IMR-90 (cell line): ENCODE results near the gene STX8. TPM values are rescaled to one million over a fixed set of nuclear protein-coding genes. Genes with fewer than 3 reads are reported as not detected.

ENCODE experiments used
- ATAC-seq: fragments of 200-7000 bp; cut with Tn5 transposase; 2 replicates; pipeline ENCODE4 v1.9.1; 2020; ENCODE audit warnings: low read depth, mild to moderate bottlenecking, moderate library complexity
- BruUV-seq: library from RNA; stranded (reverse); fragments of 400-500 nt; replicated peaks from 2 replicates; lab custom pipeline; 2021; lab: Mats Ljungman, UMichigan
- CTCF ChIA-PET: fragments of 300-600 bp; formaldehyde crosslinking; extraction: SDS; loops from one replicate; lab custom pipeline; 2021; ENCODE audit warnings: antibody characterized with exemption; lab: Yijun Ruan, JAX
- POLR2A ChIA-PET: fragments of 300-600 bp; sonication (Branson Sonifier 250); formaldehyde crosslinking; loops from one replicate; lab custom pipeline; 2022; ENCODE audit warnings: antibody characterized with exemption; ENCODE audit not compliant: unreplicated experiment; lab: Charles Lee
- DNase-seq: peaks from one replicate; pipeline ENCODE4 v3.0.0; 2013
- H2AFZ ChIP-seq: replicated peaks from 2 replicates; pipeline ENCODE3; 2013; ENCODE audit warnings: low read length, mild to moderate bottlenecking; ENCODE audit not compliant: poor library complexity
- H2AK5ac ChIP-seq: 2 replicates; pipeline ENCODE4 v1.6.1; 2013; ENCODE audit warnings: low read depth, low read length, inconsistent platforms
- H2AK9ac ChIP-seq: replicated peaks from 2 replicates; pipeline ENCODE3; 2013; ENCODE audit warnings: mild to moderate bottlenecking, low read depth, low read length, moderate library complexity; ENCODE audit not compliant: poor library complexity
- H2BK120ac ChIP-seq: 2 replicates; pipeline ENCODE4 v1.6.1; 2013; ENCODE audit warnings: low read depth, low read length, inconsistent platforms
- H2BK15ac ChIP-seq: 3 replicates; pipeline ENCODE4 v1.6.1; 2013; ENCODE audit warnings: low read depth, low read length, inconsistent platforms
- H2BK20ac ChIP-seq: 2 replicates; pipeline ENCODE4 v1.6.1; 2013; ENCODE audit warnings: low read depth, mild to moderate bottlenecking, inconsistent platforms, low read length, moderate library complexity
- H2BK5ac ChIP-seq: 2 replicates; pipeline ENCODE4 v1.6.1; 2013; ENCODE audit warnings: mild to moderate bottlenecking, low read depth, low read length, inconsistent platforms; ENCODE audit not compliant: poor library complexity, severe bottlenecking
- H3K14ac ChIP-seq: replicated peaks from 2 replicates; pipeline ENCODE4 v1.6.1; 2013; ENCODE audit warnings: low read depth, low read length, inconsistent platforms
- H3K18ac ChIP-seq: 2 replicates; pipeline ENCODE4 v1.6.1; 2013; ENCODE audit warnings: low read depth, low read length, control low read depth
- H3K23ac ChIP-seq: 2 replicates; pipeline ENCODE4 v1.6.1; 2013; ENCODE audit warnings: low read depth, low read length, inconsistent platforms
- H3K27ac ChIP-seq: 2 replicates; pipeline ENCODE4 v1.5.1; 2013; ENCODE audit warnings: mild to moderate bottlenecking, control low read depth, low read length; ENCODE audit not compliant: insufficient read depth
- H3K27me3 ChIP-seq: 2 replicates; pipeline ENCODE4 v1.6.1; 2013; ENCODE audit warnings: low read length; ENCODE audit not compliant: control insufficient read depth, insufficient read depth
- H3K36me3 ChIP-seq: 2 replicates; pipeline ENCODE4 v1.6.1; 2013; ENCODE audit warnings: low read length, mixed read lengths; ENCODE audit not compliant: control insufficient read depth, insufficient read depth
- H3K4ac ChIP-seq: 2 replicates; pipeline ENCODE4 v1.6.1; 2013; ENCODE audit warnings: low read depth, low read length, inconsistent platforms
- H3K4me1 ChIP-seq: 2 replicates; pipeline ENCODE4 v1.6.1; 2013; ENCODE audit warnings: low read length, mixed read lengths; ENCODE audit not compliant: control insufficient read depth, insufficient read depth
- H3K4me2 ChIP-seq: 2 replicates; pipeline ENCODE4 v1.6.1; 2013; ENCODE audit warnings: low read depth, mild to moderate bottlenecking, control low read depth, low read length, moderate library complexity
- H3K4me3 ChIP-seq: 2 replicates; pipeline ENCODE4 v1.5.1; 2013; ENCODE audit warnings: low read depth, mild to moderate bottlenecking, control low read depth, low read length, moderate library complexity; ENCODE audit not compliant: insufficient read depth
- H3K56ac ChIP-seq: 2 replicates; pipeline ENCODE4 v1.6.1; 2013; ENCODE audit warnings: low read length, inconsistent platforms; ENCODE audit not compliant: insufficient read depth; ENCODE audit errors: extremely low read depth
- H3K79me1 ChIP-seq, 2 experiments: 2 replicates each; pipeline ENCODE4 v1.6.1; 2013; ENCODE audit warnings: low read length in 2 of 2, inconsistent platforms in 1 of 2, low read depth in 1 of 2
- H3K9ac ChIP-seq: 2 replicates; pipeline ENCODE4 v1.6.1; 2013; ENCODE audit warnings: low read depth, low read length, control low read depth
- H3K9me1 ChIP-seq: 2 replicates; pipeline ENCODE4 v1.6.1; 2013; ENCODE audit warnings: low read length, inconsistent platforms; ENCODE audit not compliant: insufficient read depth
- H3K9me3 ChIP-seq: 2 replicates; pipeline ENCODE4 v1.6.1; 2013; ENCODE audit warnings: low read length; ENCODE audit not compliant: control insufficient read depth, insufficient read depth
- H4K20me1 ChIP-seq: 2 replicates; pipeline ENCODE4 v1.6.1; 2013; ENCODE audit warnings: low read length, inconsistent platforms; ENCODE audit not compliant: insufficient read depth
- H4K5ac ChIP-seq: 2 replicates; pipeline ENCODE4 v1.6.1; 2013; ENCODE audit warnings: mild to moderate bottlenecking, low read depth, low read length, control low read depth
- H4K8ac ChIP-seq, 2 experiments: 2 replicates each; pipeline ENCODE4 v1.6.1; 2013; ENCODE audit warnings: low read depth in 2 of 2, low read length in 2 of 2, control low read depth in 1 of 2, inconsistent platforms in 1 of 2
- H4K91ac ChIP-seq: 2 replicates; pipeline ENCODE4 v1.6.1; 2013; ENCODE audit warnings: low read depth, low read length, inconsistent platforms; ENCODE audit not compliant: insufficient read depth
- BHLHE40 ChIP-seq: fragments of 150-350 bp; IDR thresholded peaks from 2 replicates; pipeline ENCODE4 v1.6.1; 2016; ENCODE audit warnings: mild to moderate bottlenecking, low read depth, low read length
- CHD1 ChIP-seq: IDR thresholded peaks from 2 replicates; pipeline ENCODE4 v1.6.1; 2012; ENCODE audit warnings: low read depth, low read length, improper control_type of control experiment
- FOS ChIP-seq: fragments of 150-350 bp; IDR thresholded peaks from 2 replicates; pipeline ENCODE4 v1.6.1; 2016; ENCODE audit warnings: low read depth, low read length
- MAFK ChIP-seq: IDR thresholded peaks from 2 replicates; pipeline ENCODE4 v1.6.1; 2012; ENCODE audit warnings: low read depth, low read length, improper control_type of control experiment
- MXI1 ChIP-seq: IDR thresholded peaks from 2 replicates; pipeline ENCODE4 v1.6.1; 2012; ENCODE audit warnings: low read depth, mild to moderate bottlenecking, low read length, moderate library complexity, borderline replicate concordance
- RAD21 ChIP-seq: IDR thresholded peaks from 2 replicates; pipeline ENCODE4 v1.6.1; 2012; ENCODE audit warnings: low read length, improper control_type of control experiment
- SMC3 ChIP-seq: fragments of 150-350 bp; IDR thresholded peaks from 2 replicates; pipeline ENCODE4 v1.6.1; 2016; ENCODE audit warnings: low read depth, mild to moderate bottlenecking, antibody characterized with exemption, low read length, moderate library complexity
- WGBS, 2 experiments: methylation state at CpG; one replicate each; pipeline versions ENCODE4 v1.1.5 to v1.1.7; 2013; ENCODE audit warnings: missing lambda C conversion rate in 2 of 2; ENCODE audit not compliant: insufficient read length in 1 of 2; ENCODE audit errors: extremely low coverage in 2 of 2; 5-methylcytosine and 5-hydroxymethylcytosine counted together
- dilution Hi-C: fragments of 300-500 bp; cut with HindIII; formaldehyde crosslinking; loops from one replicate; pipeline ENCODE4 v1.14.3; 2018; ENCODE audit warnings: low sequenced_read_pairs; ENCODE audit not compliant: unreplicated experiment
- in situ Hi-C: fragments of 300-500 bp; cut with MboI; formaldehyde crosslinking; loops from 3 replicates; pipeline ENCODE4 v1.14.3; 2019; ENCODE audit warnings: low sequenced_read_pairs, inconsistent platforms, mixed read lengths
- intact Hi-C: fragments of 100-400 bp; cut with micrococcal nuclease; formaldehyde crosslinking; loops from 2 replicates; pipeline ENCODE4 v1.10.0; 2022
- polyA plus RNA-seq, 3 experiments: library from polyadenylated mRNA; depleted of rRNA; stranded (reverse); fragments of >200 nt; gene quantifications; 2 replicates each; pipeline ENCODE4 v1.2.3, GENCODE V29; 2012; ENCODE audit warnings: low replicate concordance in 1 of 3
- total RNA-seq: library from RNA; depleted of rRNA; stranded (reverse); fragments of >200 nt; gene quantifications from 2 replicates; pipeline ENCODE4 v1.2.3, GENCODE V29; 2012

The STX8 gene
- total and polyA plus RNA-seq, 2 of the 4 experiments (the other 2 are of a cell fraction) = 26.5 to 47.0 TPM

DNA sequence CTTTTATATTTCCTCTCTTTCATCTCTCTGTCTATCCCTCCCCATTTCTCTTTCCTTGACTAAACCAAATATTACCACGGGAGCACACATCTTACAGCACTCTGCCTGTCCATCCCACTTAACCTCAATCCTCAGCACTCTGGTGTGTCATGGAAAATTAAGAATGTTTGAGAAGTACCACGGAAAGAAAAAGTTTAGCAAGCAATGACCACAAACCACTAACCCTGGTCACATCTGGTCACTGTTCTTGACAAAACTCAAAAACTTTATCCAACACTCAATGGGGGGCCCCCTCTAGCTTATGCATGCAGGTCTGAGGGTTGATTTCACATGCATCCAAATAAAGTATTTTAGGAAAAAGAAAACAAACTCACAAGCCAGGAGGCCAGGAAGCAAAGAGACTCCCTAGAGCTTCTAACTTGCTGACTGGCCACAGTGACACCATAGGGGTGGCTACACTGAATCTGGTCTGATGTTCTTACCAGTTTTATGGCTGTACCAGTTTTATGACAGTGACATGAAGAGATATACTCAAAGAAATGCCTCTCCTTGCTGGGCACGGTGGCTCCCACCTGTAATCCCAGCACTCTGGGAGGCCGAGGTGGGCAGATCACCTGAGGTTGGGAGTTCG lies 229.2 kb downstream of the STX8 start:
- ChIA-PET CTCF (interaction anchor here (1.1 kb wide), 1 partner anchor 12 kb away, joined by 3 read pairs; no protein-coding TSS in a partner anchor), POLR2A (no interaction called here)
- Histone ChIP-seq H2AFZ (no peak overlapping the region), H2BK20ac (no peak overlapping the region), H3K36me3 (no peaks in the 10 kb centered on the region), H3K9ac (no peak overlapping the region), H3K18ac (0 out of 2 replicates have a peak overlapping the region, but pooled peaks have one; percentile 30), H3K4me2 (no peak overlapping the region), H4K8ac (no peak overlapping the region), H2BK5ac (no peak overlapping the region), H3K23ac (no peak overlapping the region), H3K4ac (no peak overlapping the region), H3K4me3 (no peak overlapping the region), H2AK5ac (no peak overlapping the region), H3K9me1 (peaks cover 4% of the 10 kb centered on the region; the same call in 1 of the 2 replicates), H2BK15ac (no peak overlapping the region), H3K9me3 (no peaks in the 10 kb centered on the region), H2AK9ac (no peak overlapping the region), H3K27me3 (no peaks in the 10 kb centered on the region), H3K79me1 (peaks cover 0 to 4% of the 10 kb centered on the region in 2 experiments; a peak in 2 of 4 replicates), H4K5ac (no peak overlapping the region), H3K27ac (no peak overlapping the region), H3K4me1 (peaks cover 8% of the 10 kb centered on the region), H3K56ac (no peak overlapping the region), H4K91ac (no peak overlapping the region), H3K14ac (no peak overlapping the region), H2BK120ac (no peak overlapping the region), H4K20me1 (peaks cover 4% of the 10 kb centered on the region; the same call in 1 of the 2 replicates)
- intact Hi-C loops (loop anchor here (10.0 kb wide), 2 partner anchors 58 to 352 kb away; no protein-coding TSS in a partner anchor), in situ Hi-C loops (no loop called here), dilution Hi-C loops (no loop called here)
- DNase-seq (peak; percentile 33), ATAC-seq (no peak)
- no TSS peak for BruUV-seq
- WGBS, 2 experiments = no CpG with 5 or more reads among the region's 5 CpGs
- TF ChIP-seq RAD21 (no peak), MAFK (no peak), CHD1 (no peak), SMC3 (no peak), BHLHE40 (no peak), MXI1 (no peak), FOS (no peak)
